ENCODE data around the gene GRM5. TPM values are rescaled to one million over a fixed set of nuclear protein-coding genes. Genes with fewer than 3 reads are reported as not detected.
A peak's percentile ranks its signal among the peaks of the same experiment; 100 is the strongest.

GRM5 gene
- total RNA-seq, 1 donor from 2014 or later, result not detected

- Histone ChIP-seq H4K20me1 (ENCODE audit: low read depth) (no peaks in the 10 kb centered on the region), H3K9me3 (ENCODE audit: low read depth) (no peaks in the 10 kb centered on the region), H3K4me1 (no peaks in the 10 kb centered on the region), H3K9ac (no peak overlapping the region), H3K4me2 (no peak overlapping the region), H2AFZ (replicated peaks) (no peak overlapping the region), H3K79me2 (ENCODE audit: low read depth) (no peaks in the 10 kb centered on the region), H3F3A (ENCODE audit: low read depth) (no peaks in the 10 kb centered on the region), H3K36me3 (no peaks in the 10 kb centered on the region), H3K27ac (no peak overlapping the region), H3K27me3 (no peaks in the 10 kb centered on the region), H3K4me3 (no peak overlapping the region)
- H3K27ac Mint-ChIP-seq, result no peak overlapping the region
- no peaks in the 10 kb centered on the region for H3K27me3 Mint-ChIP-seq (ENCODE audit: insufficient read depth, low read depth)
- no peak for TF ChIP-seq CTCF (IDR thresholded peaks at IDR 0.05)
- no peak for DNase-seq (ENCODE audit: low spot score)
- no peaks in the 10 kb centered on the region for H3K36me3 Mint-ChIP-seq
- H3K4me3 Mint-ChIP-seq, result no peak overlapping the region
- no peaks in the 10 kb centered on the region for H3K9me3 Mint-ChIP-seq
- H3K4me1 Mint-ChIP-seq, result peaks cover 11% of the 10 kb centered on the region
These were observed 442.3 kb downstream of the GRM5 start for GRCh38 chr11:88623531-88623930.

- Mint-ChIP-seq H3K27me3 (ENCODE audit: insufficient read depth, low read depth) (no peaks in the 10 kb centered on the region), H3K4me3 (no peak overlapping the region), H3K27ac (no peak overlapping the region), H3K9me3 (no peaks in the 10 kb centered on the region), H3K4me1 (peaks cover 10% of the 10 kb centered on the region), H3K36me3 (no peaks in the 10 kb centered on the region)
- Histone ChIP-seq H3K27me3 (no peaks in the 10 kb centered on the region), H3K79me2 (ENCODE audit: low read depth) (no peaks in the 10 kb centered on the region), H2AFZ (replicated peaks) (peak overlapping the region; percentile 40), H3K4me3 (no peak overlapping the region), H3K27ac (no peak overlapping the region), H3K9ac (no peak overlapping the region), H3K4me1 (no peaks in the 10 kb centered on the region), H3K9me3 (ENCODE audit: low read depth) (no peaks in the 10 kb centered on the region), H3K4me2 (no peak overlapping the region), H3K36me3 (no peaks in the 10 kb centered on the region), H4K20me1 (ENCODE audit: low read depth) (no peaks in the 10 kb centered on the region), H3F3A (ENCODE audit: low read depth) (no peaks in the 10 kb centered on the region)
- TF ChIP-seq EZH2phosphoT487 (IDR thresholded peaks at IDR 0.05) (no peak), EZH2 (IDR thresholded peaks at IDR 0.05) (no peak), CTCF (IDR thresholded peaks at IDR 0.05) (no peak)
- DNase-seq (ENCODE audit: low spot score), result no peak
These were observed 445.1 kb downstream of the GRM5 start for GRCh38 chr11:88620568-88621130.

GRCh38 chr11:88619656-88620385 lies 446.0 kb downstream of the GRM5 start:
- no peak for DNase-seq (ENCODE audit: low spot score)
- Histone ChIP-seq H3K4me2 (no peak overlapping the region), H4K20me1 (ENCODE audit: low read depth) (no peaks in the 10 kb centered on the region), H3K27ac (no peak overlapping the region), H3K9ac (no peak overlapping the region), H2AFZ (replicated peaks) (no peak overlapping the region), H3K79me2 (ENCODE audit: low read depth) (no peaks in the 10 kb centered on the region), H3K4me3 (no peak overlapping the region), H3K4me1 (no peaks in the 10 kb centered on the region), H3K36me3 (no peaks in the 10 kb centered on the region), H3F3A (ENCODE audit: low read depth) (no peaks in the 10 kb centered on the region), H3K27me3 (no peaks in the 10 kb centered on the region), H3K9me3 (ENCODE audit: low read depth) (no peaks in the 10 kb centered on the region)
- Mint-ChIP-seq H3K27me3 (ENCODE audit: insufficient read depth, low read depth) (no peaks in the 10 kb centered on the region), H3K27ac (no peak overlapping the region), H3K36me3 (no peaks in the 10 kb centered on the region), H3K9me3 (no peaks in the 10 kb centered on the region), H3K4me1 (peaks cover 10% of the 10 kb centered on the region), H3K4me3 (no peak overlapping the region)
- TF ChIP-seq EZH2phosphoT487 (IDR thresholded peaks at IDR 0.05) (no peak), CTCF (IDR thresholded peaks at IDR 0.05) (no peak), EZH2 (IDR thresholded peaks at IDR 0.05) (no peak)

All from neural progenitor cell (in vitro differentiated cells).